Left ventricle myocardium inferior (tissue), 1 donor: ENCODE measurements around the gene CTNNB1. TPM values are rescaled to one million over a fixed set of nuclear protein-coding genes. Genes with fewer than 3 reads are reported as not detected.

Experiments
- DNase-seq: peaks from one replicate; pipeline ENCODE4 v3.0.0-alpha.2; 2020
- H3K27ac ChIP-seq: fragments of 200-600 bp; replicated peaks from 2 replicates; pipeline ENCODE4 v1.8.0; 2021
- H3K27me3 ChIP-seq: fragments of 200-600 bp; 2 replicates; pipeline ENCODE4 v1.8.0; 2021; ENCODE audit warnings: low read depth
- H3K36me3 ChIP-seq: fragments of 200-600 bp; 2 replicates; pipeline ENCODE4 v1.8.0; 2021
- H3K4me1 ChIP-seq: fragments of 200-600 bp; 2 replicates; pipeline ENCODE4 v1.8.0; 2021
- H3K4me3 ChIP-seq: fragments of 200-600 bp; 2 replicates; pipeline ENCODE4 v1.8.0; 2021; ENCODE audit warnings: mild to moderate bottlenecking, moderate library complexity
- H3K9me3 ChIP-seq: fragments of 200-600 bp; replicated peaks from 2 replicates; pipeline ENCODE4 v1.8.0; 2021
- intact Hi-C: fragments of 100-400 bp; cut with micrococcal nuclease; formaldehyde crosslinking; loops from one replicate; pipeline ENCODE4 v1.11.0; 2022
- total RNA-seq: library from RNA; stranded (reverse); fragmentation: NEBNext Ultra II Directional; extraction: Animal tissue kit (Norgen Biotek cat#: 25700); gene quantifications from one replicate; pipeline ENCODE4 v1.2.1, GENCODE V29; 2021
- TF ChIP-seq, protein P1 (sequence below): fragments of 200-600 bp; IDR thresholded peaks from 2 replicates; pipeline ENCODE4 v1.8.0; 2021; ENCODE audit warnings: antibody characterized with exemption, mild to moderate bottlenecking, borderline replicate concordance
- donor health status: DM: no; HTN: yes; CAD: no; lungs with severe emphysema.

The CTNNB1 gene
- total RNA-seq, 1 donor from 2014 or later: 164 TPM

- no peaks in the 10 kb centered on the region for H3K27me3 ChIP-seq
- intact Hi-C loops: no loop called here
- H3K4me1 ChIP-seq: peaks cover 8% of the 10 kb centered on the region
- H3K4me3 ChIP-seq: no peak overlapping the region
- H3K9me3 ChIP-seq: peaks cover 4% of the 10 kb centered on the region
- TF ChIP-seq, protein P1, sequence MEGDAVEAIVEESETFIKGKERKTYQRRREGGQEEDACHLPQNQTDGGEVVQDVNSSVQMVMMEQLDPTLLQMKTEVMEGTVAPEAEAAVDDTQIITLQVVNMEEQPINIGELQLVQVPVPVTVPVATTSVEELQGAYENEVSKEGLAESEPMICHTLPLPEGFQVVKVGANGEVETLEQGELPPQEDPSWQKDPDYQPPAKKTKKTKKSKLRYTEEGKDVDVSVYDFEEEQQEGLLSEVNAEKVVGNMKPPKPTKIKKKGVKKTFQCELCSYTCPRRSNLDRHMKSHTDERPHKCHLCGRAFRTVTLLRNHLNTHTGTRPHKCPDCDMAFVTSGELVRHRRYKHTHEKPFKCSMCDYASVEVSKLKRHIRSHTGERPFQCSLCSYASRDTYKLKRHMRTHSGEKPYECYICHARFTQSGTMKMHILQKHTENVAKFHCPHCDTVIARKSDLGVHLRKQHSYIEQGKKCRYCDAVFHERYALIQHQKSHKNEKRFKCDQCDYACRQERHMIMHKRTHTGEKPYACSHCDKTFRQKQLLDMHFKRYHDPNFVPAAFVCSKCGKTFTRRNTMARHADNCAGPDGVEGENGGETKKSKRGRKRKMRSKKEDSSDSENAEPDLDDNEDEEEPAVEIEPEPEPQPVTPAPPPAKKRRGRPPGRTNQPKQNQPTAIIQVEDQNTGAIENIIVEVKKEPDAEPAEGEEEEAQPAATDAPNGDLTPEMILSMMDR: no peak
- no peak overlapping the region for H3K27ac ChIP-seq
- no peak for DNase-seq
- H3K36me3 ChIP-seq: no peaks in the 10 kb centered on the region
These were observed 65.8 kb downstream of the CTNNB1 start for GRCh38 chr3:41265011-41265545.

DNA sequence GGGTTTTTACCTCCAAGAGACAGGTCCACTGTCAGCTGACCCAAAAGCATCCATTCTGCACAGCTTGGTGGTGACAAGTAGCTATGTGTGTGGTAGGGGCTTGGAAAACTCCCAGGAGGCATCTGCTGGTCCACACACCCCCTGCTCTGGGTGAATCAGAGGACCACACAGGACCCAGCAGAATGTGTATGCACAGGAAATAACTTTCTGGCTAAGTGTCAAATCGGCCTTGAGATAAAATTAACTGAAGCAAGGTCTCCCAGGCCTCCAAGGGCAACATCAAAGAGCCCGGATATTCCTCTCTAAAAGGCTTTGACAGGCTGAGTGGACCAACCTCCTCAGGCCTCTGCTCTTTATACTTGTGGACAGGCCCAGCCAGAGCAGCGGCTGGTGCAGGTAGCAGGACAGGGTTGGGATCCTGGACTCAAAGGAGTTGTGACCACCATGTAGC lies 66.5 kb downstream of the CTNNB1 start:
- H3K4me3 ChIP-seq: no peak overlapping the region
- H3K27ac ChIP-seq: no peak overlapping the region
- H3K4me1 ChIP-seq: peaks cover 8% of the 10 kb centered on the region
- intact Hi-C loops: no loop called here
- TF ChIP-seq, protein P1: no peak
- H3K27me3 ChIP-seq: no peaks in the 10 kb centered on the region
- peaks cover 4% of the 10 kb centered on the region for H3K9me3 ChIP-seq
- no peaks in the 10 kb centered on the region for H3K36me3 ChIP-seq
- DNase-seq: no peak

DNA sequence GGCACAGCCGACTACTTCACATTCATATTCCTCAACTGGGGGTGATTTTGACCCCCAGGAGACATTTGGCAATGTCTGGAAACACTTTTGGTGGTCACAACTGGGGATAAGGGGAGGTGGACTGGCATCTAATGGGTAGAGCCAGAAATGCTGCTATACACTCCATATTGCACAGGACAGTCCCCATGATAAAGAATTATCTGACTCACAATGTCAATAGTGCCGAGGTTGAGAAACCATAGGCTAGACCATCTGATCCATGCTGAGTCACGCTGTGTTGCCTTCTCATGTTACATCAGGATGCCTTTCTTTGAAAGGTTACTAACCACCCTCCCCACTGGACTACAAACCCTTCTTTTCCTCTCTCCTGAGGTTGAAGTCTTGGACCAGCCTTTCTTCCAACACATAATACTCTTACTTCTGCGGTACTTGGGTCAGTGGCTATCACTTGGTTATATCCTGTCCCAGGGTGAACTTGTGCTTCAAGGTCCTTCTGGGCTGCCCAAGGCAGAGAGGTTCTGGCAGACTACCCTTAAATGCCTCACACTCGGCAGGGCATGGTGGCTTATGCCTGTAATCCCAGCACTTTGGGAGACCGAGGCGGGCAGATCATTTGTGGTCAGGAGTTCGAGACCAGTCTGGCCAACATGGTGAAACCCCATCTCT lies 68.8 kb downstream of the CTNNB1 start:
- TF ChIP-seq, protein P1: no peak

GRCh38 chr3:41272667-41273066 lies 73.4 kb downstream of the CTNNB1 start:
- intact Hi-C loops: no loop called here
- TF ChIP-seq, protein P1: no peak
- Histone ChIP-seq H3K9me3 (peaks cover 16% of the 10 kb centered on the region), H3K36me3 (no peaks in the 10 kb centered on the region), H3K27ac (no peak overlapping the region), H3K4me1 (no peaks in the 10 kb centered on the region), H3K27me3 (no peaks in the 10 kb centered on the region), H3K4me3 (no peak overlapping the region)
- DNase-seq: no peak

More for the DNA sequence above, 68.8 kb downstream of the CTNNB1 start:
- Histone ChIP-seq H3K9me3 (peaks cover 18% of the 10 kb centered on the region), H3K27me3 (no peaks in the 10 kb centered on the region), H3K36me3 (no peaks in the 10 kb centered on the region), H3K4me1 (peaks cover 8% of the 10 kb centered on the region), H3K4me3 (no peak overlapping the region), H3K27ac (no peak overlapping the region)
- DNase-seq: no peak
- intact Hi-C loops: no loop called here

DNA sequence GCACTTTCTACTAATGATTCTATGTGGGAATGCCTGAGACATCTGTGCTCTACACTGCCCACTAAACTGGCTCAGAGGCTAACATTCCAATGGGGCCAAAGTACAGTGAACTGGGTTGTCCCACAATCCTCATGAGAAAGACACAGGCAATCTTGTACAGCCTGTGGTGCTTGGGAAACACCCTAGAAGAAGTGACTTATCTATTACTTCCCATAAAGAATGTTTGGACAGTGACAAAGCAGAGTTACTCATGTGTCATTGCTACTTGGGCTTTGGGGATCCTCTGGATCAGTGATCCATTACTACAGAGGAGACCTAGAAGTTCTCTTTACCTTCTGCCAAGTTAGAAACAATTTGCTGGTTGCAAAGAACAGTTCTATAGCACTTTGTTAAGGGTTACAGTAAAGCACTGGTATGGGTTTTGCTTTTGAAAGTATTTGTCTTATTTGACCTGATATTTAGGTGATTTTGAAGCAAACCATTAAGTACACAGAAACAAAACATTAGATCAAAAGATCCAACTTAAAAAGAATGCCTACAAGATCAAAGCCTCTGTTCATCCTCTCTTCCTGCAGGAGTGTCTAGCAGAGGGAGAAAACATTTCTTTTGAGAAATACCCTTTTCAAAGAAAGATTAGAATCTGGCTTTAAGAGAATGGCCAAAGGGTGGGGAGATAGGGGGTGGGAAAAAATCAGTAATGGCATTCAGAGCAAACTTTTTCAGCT lies 75.8 kb downstream of the CTNNB1 start:
- Histone ChIP-seq H3K4me3 (no peak overlapping the region), H3K27me3 (no peaks in the 10 kb centered on the region), H3K4me1 (no peaks in the 10 kb centered on the region), H3K9me3 (peaks cover 16% of the 10 kb centered on the region), H3K27ac (no peak overlapping the region), H3K36me3 (no peaks in the 10 kb centered on the region)
- DNase-seq: no peak
- intact Hi-C loops: no loop called here
- TF ChIP-seq, protein P1: no peak
